ENCODE measurements around the gene RNF223.

- no peak for TF ChIP-seq EGR1 (IDR thresholded peaks at IDR 0.05; ENCODE audit: low read depth in 2 of 2)
- TF ChIP-seq YY1 (IDR thresholded peaks at IDR 0.05), result no peak
- no peak for TF ChIP-seq TAF1 (conservative IDR thresholded peaks at IDR 0.05)
- no peak for TF ChIP-seq CTCF (IDR thresholded peaks at IDR 0.05; ENCODE audit: low read depth, low read length, missing input control)
- no peak for TF ChIP-seq GABPA (IDR thresholded peaks at IDR 0.05 in 1 of 2, conservative IDR thresholded peaks at IDR 0.05 in 1 of 2)
- no peak for TF ChIP-seq HNF4G (IDR thresholded peaks at IDR 0.05)
- no peak for TF ChIP-seq MAX (IDR thresholded peaks at IDR 0.05)
- TF ChIP-seq, protein P1, sequence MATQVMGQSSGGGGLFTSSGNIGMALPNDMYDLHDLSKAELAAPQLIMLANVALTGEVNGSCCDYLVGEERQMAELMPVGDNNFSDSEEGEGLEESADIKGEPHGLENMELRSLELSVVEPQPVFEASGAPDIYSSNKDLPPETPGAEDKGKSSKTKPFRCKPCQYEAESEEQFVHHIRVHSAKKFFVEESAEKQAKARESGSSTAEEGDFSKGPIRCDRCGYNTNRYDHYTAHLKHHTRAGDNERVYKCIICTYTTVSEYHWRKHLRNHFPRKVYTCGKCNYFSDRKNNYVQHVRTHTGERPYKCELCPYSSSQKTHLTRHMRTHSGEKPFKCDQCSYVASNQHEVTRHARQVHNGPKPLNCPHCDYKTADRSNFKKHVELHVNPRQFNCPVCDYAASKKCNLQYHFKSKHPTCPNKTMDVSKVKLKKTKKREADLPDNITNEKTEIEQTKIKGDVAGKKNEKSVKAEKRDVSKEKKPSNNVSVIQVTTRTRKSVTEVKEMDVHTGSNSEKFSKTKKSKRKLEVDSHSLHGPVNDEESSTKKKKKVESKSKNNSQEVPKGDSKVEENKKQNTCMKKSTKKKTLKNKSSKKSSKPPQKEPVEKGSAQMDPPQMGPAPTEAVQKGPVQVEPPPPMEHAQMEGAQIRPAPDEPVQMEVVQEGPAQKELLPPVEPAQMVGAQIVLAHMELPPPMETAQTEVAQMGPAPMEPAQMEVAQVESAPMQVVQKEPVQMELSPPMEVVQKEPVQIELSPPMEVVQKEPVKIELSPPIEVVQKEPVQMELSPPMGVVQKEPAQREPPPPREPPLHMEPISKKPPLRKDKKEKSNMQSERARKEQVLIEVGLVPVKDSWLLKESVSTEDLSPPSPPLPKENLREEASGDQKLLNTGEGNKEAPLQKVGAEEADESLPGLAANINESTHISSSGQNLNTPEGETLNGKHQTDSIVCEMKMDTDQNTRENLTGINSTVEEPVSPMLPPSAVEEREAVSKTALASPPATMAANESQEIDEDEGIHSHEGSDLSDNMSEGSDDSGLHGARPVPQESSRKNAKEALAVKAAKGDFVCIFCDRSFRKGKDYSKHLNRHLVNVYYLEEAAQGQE (IDR thresholded peaks at IDR 0.05), result no peak
- TF ChIP-seq RAD21 (IDR thresholded peaks at IDR 0.05), result no peak
- TF ChIP-seq JUND (IDR thresholded peaks at IDR 0.05), result no peak
- TF ChIP-seq, protein P2, sequence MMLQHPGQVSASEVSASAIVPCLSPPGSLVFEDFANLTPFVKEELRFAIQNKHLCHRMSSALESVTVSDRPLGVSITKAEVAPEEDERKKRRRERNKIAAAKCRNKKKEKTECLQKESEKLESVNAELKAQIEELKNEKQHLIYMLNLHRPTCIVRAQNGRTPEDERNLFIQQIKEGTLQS (IDR thresholded peaks at IDR 0.05), result no peak
- no peak for TF ChIP-seq FOXA1 (IDR thresholded peaks at IDR 0.05)
- TF ChIP-seq SP1 (IDR thresholded peaks at IDR 0.05), result no peak
- no peak for TF ChIP-seq NR2F2 (IDR thresholded peaks at IDR 0.05)
Observed at GRCh38 chr1:1112237-1112985, 38.3 kb upstream of the RNF223 start.

Measured in liver (tissue), 3 donors.